Vagina (tissue), 2 donors: Measurements from ENCODE around the gene PSPN. TPM values are rescaled to one million over a fixed set of nuclear protein-coding genes. Genes with fewer than 3 reads are reported as not detected.
A peak's percentile ranks its signal among the peaks of the same experiment; 100 is the strongest.

Experiments
- DNase-seq, 2 donors: peaks; one replicate each; pipeline ENCODE4 v3.0.0-alpha.2; 2017; ENCODE audit errors: extremely low spot score in 2 of 2
- H3K27ac ChIP-seq: fragments of 200-600 bp; sonication (generic); one replicate; pipeline ENCODE4 v1.5.1; 2019
- H3K27me3 ChIP-seq: fragments of 200-600 bp; sonication (generic); one replicate; pipeline ENCODE4 v1.5.1; 2019
- H3K36me3 ChIP-seq, 2 donors: fragments of 200-600 bp; sonication (generic); one replicate each; pipeline ENCODE4 v1.5.1; 2017 to 2019
- H3K4me1 ChIP-seq: fragments of 200-600 bp; sonication (generic); one replicate; pipeline ENCODE4 v1.5.1; 2019
- H3K4me3 ChIP-seq, 2 donors: fragments of 200-600 bp; sonication (generic); 1 replicate in 1 of 2; 2 replicates in 1 of 2; pipeline ENCODE4 v1.5.1; 2016 to 2019
- H3K9me3 ChIP-seq: fragments of 200-600 bp; sonication (generic); one replicate; pipeline ENCODE4 v1.5.1; 2019
- CTCF ChIP-seq, 3 experiments: fragments of 450-650 bp in 2 of 3; fragments of 200-600 bp in 1 of 3; sonication (generic) in 1 of 3; IDR thresholded peaks; one replicate each; pipeline ENCODE4 v1.5.1; 2017 to 2019; ENCODE audit warnings: antibody characterized with exemption in 3 of 3, mild to moderate bottlenecking in 2 of 3, moderate library complexity in 2 of 3
- POLR2A ChIP-seq, 2 donors: fragments of 450-650 bp; IDR thresholded peaks; one replicate each; pipeline ENCODE4 v1.6.1; 2017; ENCODE audit warnings: antibody characterized with exemption in 2 of 2, mild to moderate bottlenecking in 2 of 2, moderate library complexity in 2 of 2
- POLR2AphosphoS5 ChIP-seq, 2 donors: sonication (generic); formaldehyde crosslinking; IDR thresholded peaks; one replicate each; pipeline ENCODE4 v1.9.0; 2017; ENCODE audit warnings: antibody characterized with exemption in 2 of 2, mild to moderate bottlenecking in 2 of 2, low read depth in 1 of 2; ENCODE audit not compliant: insufficient read depth in 1 of 2
- intact Hi-C: fragments of 100-400 bp; cut with DNase I; formaldehyde crosslinking; loops from one replicate; pipeline ENCODE4 v1.15.1; 2023
- total RNA-seq: library from RNA; depleted of rRNA; stranded (reverse); fragments of >200 nt; gene quantifications from one replicate; pipeline ENCODE4 v1.2.3, GENCODE V29; 2016

The PSPN gene
- total RNA-seq = 0.25 TPM

GRCh38 chr19:6375411-6376010 lies at the start of gene PSPN:
PSPN (minus strand) TSS chr19:6375933; CDS start chr19:6375849, 84 bp downstream.
- H3K27ac ChIP-seq = no peak within 1 kb of the TSS
- H3K27me3 ChIP-seq = no peaks in the 10 kb centered on the region
- intact Hi-C loops = no loop called here
- no peak for DNase-seq
- no peak for TF ChIP-seq POLR2A (IDR thresholded peaks at IDR 0.05)
- no peaks in the 10 kb centered on the region for H3K9me3 ChIP-seq
- H3K4me3 ChIP-seq = no peak within 1 kb of the TSS
- H3K36me3 ChIP-seq = peaks cover 0 to 12% of the 10 kb centered on the region in 2 donors
- peaks cover 19% of the 10 kb centered on the region for H3K4me1 ChIP-seq

GRCh38 chr19:6424939-6425731 lies 49.4 kb upstream of the PSPN start:
- DNase-seq = peak; percentile 100
- Histone ChIP-seq H3K4me1 (peaks cover 38% of the 10 kb centered on the region), H3K27ac (peak overlapping the region; percentile 82), H3K36me3 (peaks cover 0 to 14% of the 10 kb centered on the region in 2 donors), H3K9me3 (no peaks in the 10 kb centered on the region), H3K4me3 (peak overlapping the region; percentile 43 to 76), H3K27me3 (no peaks in the 10 kb centered on the region)
- intact Hi-C loops = loop anchor here (5.0 kb wide), 1 partner anchor 312 kb away; the partner anchor contains the start of genes GPR108 and TRIP10
- TF ChIP-seq POLR2A (IDR thresholded peaks at IDR 0.05) (no peak), CTCF (IDR thresholded peaks at IDR 0.05) (peak in 1 of 3 experiments; percentile 19), POLR2AphosphoS5 (IDR thresholded peaks at IDR 0.05; ENCODE audit: insufficient read depth in 1 of 2, low read depth in 1 of 2) (peak; percentile 72 to 96)

- peaks cover 38% of the 10 kb centered on the region for H3K4me1 ChIP-seq
- peak within 1 kb of the TSS; percentile 82 for H3K27ac ChIP-seq
- no peak for DNase-seq
- H3K4me3 ChIP-seq = peak within 1 kb of the TSS; percentile 76 to 80
- H3K27me3 ChIP-seq = no peaks in the 10 kb centered on the region
- TF ChIP-seq POLR2A (IDR thresholded peaks at IDR 0.05) = peak in 1 of 2 donors; percentile 82
- TF ChIP-seq POLR2AphosphoS5 (IDR thresholded peaks at IDR 0.05; ENCODE audit: insufficient read depth in 1 of 2, low read depth in 1 of 2) = no peak
- intact Hi-C loops = loop anchor here (5.0 kb wide), 1 partner anchor 313 kb away; the partner anchor contains the start of genes GPR108 and TRIP10
- H3K9me3 ChIP-seq = no peaks in the 10 kb centered on the region
- H3K36me3 ChIP-seq = peaks cover 0 to 21% of the 10 kb centered on the region in 2 donors
Measured at GRCh38 chr19:6424195-6424938, 48.6 kb upstream of the PSPN start, which contains the start of gene KHSRP. KHSRP (minus strand) TSS chr19:6424811; CDS start chr19:6424701, 110 bp downstream.

- peaks cover 38% of the 10 kb centered on the region for H3K4me1 ChIP-seq
- intact Hi-C loops = loop anchor here (5.0 kb wide), 1 partner anchor 314 kb away; the partner anchor contains the start of genes GPR108 and TRIP10
- peaks cover 0 to 28% of the 10 kb centered on the region in 2 donors for H3K36me3 ChIP-seq
- no peaks in the 10 kb centered on the region for H3K27me3 ChIP-seq
- TF ChIP-seq POLR2AphosphoS5 (IDR thresholded peaks at IDR 0.05; ENCODE audit: insufficient read depth in 1 of 2, low read depth in 1 of 2) (no peak), POLR2A (IDR thresholded peaks at IDR 0.05) (no peak), CTCF (IDR thresholded peaks at IDR 0.05) (no peak)
- no peak for DNase-seq
- H3K4me3 ChIP-seq = peak overlapping the region; percentile 76 to 80
- H3K27ac ChIP-seq = peak overlapping the region; percentile 75
- no peaks in the 10 kb centered on the region for H3K9me3 ChIP-seq
Measured at GRCh38 chr19:6423499-6424194, 47.9 kb upstream of the PSPN start.

GRCh38 chr19:6421075-6422014 lies 45.6 kb upstream of the PSPN start:
- intact Hi-C loops = loop anchor here (5.0 kb wide), 1 partner anchor 316 kb away; the partner anchor contains the start of genes GPR108 and TRIP10
- no peak overlapping the region for H3K4me3 ChIP-seq
- H3K4me1 ChIP-seq = peaks cover 38% of the 10 kb centered on the region
- TF ChIP-seq POLR2A (IDR thresholded peaks at IDR 0.05) = no peak
- TF ChIP-seq POLR2AphosphoS5 (IDR thresholded peaks at IDR 0.05; ENCODE audit: insufficient read depth in 1 of 2, low read depth in 1 of 2) = no peak
- no peak for TF ChIP-seq CTCF (IDR thresholded peaks at IDR 0.05)
- no peaks in the 10 kb centered on the region for H3K9me3 ChIP-seq
- H3K27me3 ChIP-seq = no peaks in the 10 kb centered on the region
- no peak for DNase-seq
- H3K36me3 ChIP-seq = peaks cover 0 to 52% of the 10 kb centered on the region in 2 donors
- H3K27ac ChIP-seq = no peak overlapping the region
